K562 (cell line): ENCODE measurements around the gene AGT. TPM values are rescaled to one million over a fixed set of nuclear protein-coding genes. Genes with fewer than 3 reads are reported as not detected.

Experiments
- ATAC-seq: fragments of 200-7000 bp; cut with Tn5 transposase; 3 replicates; pipeline ENCODE4 v1.9.1; 2020; ENCODE audit warnings: moderate library complexity
- BruUV-seq: library from RNA; stranded (reverse); fragments of 400-500 nt; replicated peaks from 2 replicates; lab custom pipeline; 2021; lab: Mats Ljungman, UMichigan
- CTCF ChIA-PET: fragments of 300-600 bp; formaldehyde crosslinking; extraction: SDS; loops from one replicate; lab custom pipeline; 2021; ENCODE audit warnings: low intra/inter-chr PET ratio; lab: Yijun Ruan, JAX
- POLR2A ChIA-PET: fragments of 300-600, 350-650 bp; sonication (Branson Sonifier 250); formaldehyde crosslinking; extraction: SDS; loops from one replicate; lab custom pipeline; 2021; ENCODE audit warnings: antibody characterized with exemption, inconsistent platforms; lab: Yijun Ruan, JAX
- DNase-seq, 4 experiments: peaks; one replicate each; pipeline versions ENCODE4 v3.0.0 to v3.0.0-alpha.2; 2011 to 2018; ENCODE audit warnings: low spot score in 3 of 4, mixed read lengths in 3 of 4; ENCODE audit errors: extremely low read depth in 1 of 4
- FAIRE-seq: peaks from 2 replicates; lab custom pipeline; 2011; peaks lifted over from hg19 to GRCh38; lab: Jason Lieb, UNC
- H2AFZ ChIP-seq: 2 replicates; pipeline ENCODE4 v1.6.0; 2011; ENCODE audit warnings: low read depth, low read length, control low read depth, inconsistent platforms
- H3K27ac ChIP-seq: fragments of 200-600 bp; 3 replicates; pipeline ENCODE4 v1.8.0; 2011; ENCODE audit warnings: low read depth, mild to moderate bottlenecking, control low read depth, inconsistent platforms, low read length, moderate library complexity, mixed read lengths; ENCODE audit errors: extremely low read depth
- H3K27me3 ChIP-seq, 2 experiments: fragments of 300-600 bp in 1 of 2; 2 replicates in 1 of 2; 3 replicates in 1 of 2; pipeline versions ENCODE4 v1.6.0 to v1.8.0; 2011; ENCODE audit warnings: inconsistent platforms in 2 of 2, low read length in 2 of 2, mild to moderate bottlenecking in 1 of 2, mixed read lengths in 1 of 2, moderate library complexity in 1 of 2; ENCODE audit not compliant: control insufficient read depth in 2 of 2, insufficient read depth in 2 of 2
- H3K36me3 ChIP-seq: fragments of 300-600 bp; 3 replicates; pipeline ENCODE4 v1.8.0; 2011; ENCODE audit warnings: mild to moderate bottlenecking, low read length, inconsistent platforms; ENCODE audit not compliant: control insufficient read depth, insufficient read depth
- H3K4me1 ChIP-seq, 2 experiments: fragments of 200-600 bp in 1 of 2; replicated peaks in 1 of 2; 2 replicates in 1 of 2; 3 replicates in 1 of 2; pipeline versions ENCODE4 v1.5.1 to v1.8.0; 2011; ENCODE audit warnings: inconsistent platforms in 2 of 2, low read length in 2 of 2, mild to moderate bottlenecking in 1 of 2, mixed read lengths in 1 of 2, moderate library complexity in 1 of 2; ENCODE audit not compliant: control insufficient read depth in 2 of 2, insufficient read depth in 2 of 2
- H3K4me2 ChIP-seq: 2 replicates; pipeline ENCODE4 v1.6.1; 2011; ENCODE audit warnings: low read length, control low read depth, inconsistent platforms, mixed read lengths; ENCODE audit not compliant: insufficient read depth
- H3K4me3 ChIP-seq: fragments of 200-600 bp; sonication (generic), shearing (Covaris generic); 2 replicates; pipeline ENCODE4 v1.5.1; 2016; ENCODE audit warnings: control low read depth, inconsistent platforms
- H3K79me2 ChIP-seq: fragments of 200-600 bp; 3 replicates; pipeline ENCODE4 v1.8.0; 2011; ENCODE audit warnings: low read length, inconsistent platforms; ENCODE audit not compliant: control insufficient read depth, insufficient read depth
- H3K9ac ChIP-seq, 2 experiments: 2 replicates each; pipeline versions ENCODE4 v1.6.0 to v1.6.1; 2011; ENCODE audit warnings: low read depth in 2 of 2, low read length in 2 of 2, control low read depth in 1 of 2, inconsistent platforms in 1 of 2, mild to moderate bottlenecking in 1 of 2, mixed read lengths in 1 of 2; ENCODE audit not compliant: insufficient read depth in 1 of 2
- H3K9me1 ChIP-seq: one replicate; pipeline ENCODE4 v1.6.0; 2011; ENCODE audit warnings: inconsistent platforms, mild to moderate bottlenecking, low read length, moderate library complexity; ENCODE audit not compliant: control insufficient read depth, insufficient read depth
- H3K9me3 ChIP-seq: replicated peaks from 2 replicates; pipeline ENCODE4 v1.5.1; 2011; ENCODE audit warnings: low read depth, low read length, inconsistent platforms; ENCODE audit not compliant: control insufficient read depth, insufficient read depth
- H4K20me1 ChIP-seq: replicated peaks from 2 replicates; pipeline ENCODE4 v1.6.1; 2011; ENCODE audit warnings: low read length, inconsistent platforms, mixed read lengths; ENCODE audit not compliant: control insufficient read depth, insufficient read depth
- BACH1 ChIP-seq: fragments of 200-800 bp; sonication (Bioruptor generic); IDR thresholded peaks from 2 replicates; pipeline ENCODE4 v1.6.1; 2016; ENCODE audit warnings: missing genetic modification characterization, missing compliant biosample characterization
- NR2C2 ChIP-seq, 2 experiments: fragments of 200-800 bp in 1 of 2; sonication (Bioruptor generic) in 1 of 2; sonication (generic) in 1 of 2; formaldehyde crosslinking in 1 of 2; IDR thresholded peaks; 2 replicates each; pipeline versions ENCODE4 v1.6.1 to v1.8.0; 2016 to 2022; ENCODE audit warnings: mild to moderate bottlenecking in 1 of 2, missing compliant biosample characterization in 1 of 2, missing genetic modification characterization in 1 of 2, missing genetic modification reagents in 1 of 2
- SIN3B ChIP-seq: fragments of 450-650 bp; IDR thresholded peaks from 2 replicates; pipeline ENCODE4 v1.6.1; 2017; ENCODE audit warnings: low read depth, mild to moderate bottlenecking, moderate library complexity
- SMARCA4 ChIP-seq: fragments of 450-650 bp; IDR thresholded peaks from 2 replicates; pipeline ENCODE4 v1.6.1; 2016
- TAL1 ChIP-seq: fragments of 450-650 bp; IDR thresholded peaks from 2 replicates; pipeline ENCODE4 v1.6.1; 2016; ENCODE audit warnings: mild to moderate bottlenecking
- U2AF2 ChIP-seq: fragments of 200-400 bp; formaldehyde crosslinking; optimal IDR thresholded peaks from 2 replicates; pipeline ENCODE3; 2017; ENCODE audit warnings: low read depth, mild to moderate bottlenecking, low read length
- ZKSCAN1 ChIP-seq: fragments of 150-350 bp; IDR thresholded peaks from 2 replicates; pipeline ENCODE4 v1.6.1; 2016; ENCODE audit warnings: low read depth, low read length
- ZNF253 ChIP-seq: fragments of 250-450 bp; sonication (Bioruptor Pico); conservative IDR thresholded peaks from 2 replicates; pipeline ENCODE4 v1.6.1; 2021; ENCODE audit warnings: mild to moderate bottlenecking
- ZNF609 ChIP-seq: sonication (generic); formaldehyde crosslinking; IDR thresholded peaks from 2 replicates; pipeline ENCODE4 v1.8.1; 2023; ENCODE audit warnings: missing genetic modification reagents, mild to moderate bottlenecking, borderline replicate concordance
- WGBS: fragments of 100-300 bp; shearing (Covaris generic); methylation state at CpG from one replicate; pipeline ENCODE4 v1.1.6; 2016; ENCODE audit warnings: low coverage, mixed read lengths; ENCODE audit not compliant: insufficient coverage; ENCODE audit errors: missing lambda C conversion rate; 5-methylcytosine and 5-hydroxymethylcytosine counted together
- in situ Hi-C: fragments of 300-500 bp; cut with MboI; formaldehyde crosslinking; loops from 4 replicates; pipeline ENCODE4 v1.15.0; 2018; ENCODE audit warnings: inconsistent platforms, mixed read lengths
- intact Hi-C: fragments of 100-400 bp; cut with micrococcal nuclease; formaldehyde crosslinking; loops from 2 replicates; pipeline ENCODE4 v1.14.2; 2022
- polyA plus RNA-seq, 8 experiments: library from polyadenylated mRNA; depleted of rRNA in 4 of 8; stranded (reverse) in 5 of 8; unstranded in 3 of 8; fragments of >200 nt; fragmentation: Nextera tagmentation in 2 of 8; fragmentation: Illumina TruSeq in 1 of 8; extraction: Ambion mirVana in 2 of 8; extraction: Trizol in 1 of 8; gene quantifications; 2 replicates each; pipeline versions ENCODE4 v1.2.1 to v1.2.3, GENCODE V29; 2011 to 2014; ENCODE audit warnings: inconsistent platforms in 1 of 8, missing spikeins in 1 of 8
- total RNA-seq, 7 experiments: library from RNA; depleted of rRNA in 6 of 7; stranded (reverse); fragments of >200 nt in 6 of 7; fragmentation: Illumina TruSeq in 2 of 7; extraction: Trizol in 2 of 7; gene quantifications; 2 replicates each; pipeline versions ENCODE4 v1.2.1 to v1.2.3, GENCODE V29; 2011 to 2021; ENCODE audit warnings: low replicate concordance in 1 of 7

Gene AGT
- total and polyA plus RNA-seq, 9 of the 15 experiments (the other 6 are each of a cell fraction or from before 2014, with no cell fraction given): 0.40 TPM; not detected in 8

- Histone ChIP-seq H3K4me1 (peaks cover 2 to 3% of the 10 kb centered on the region in 2 experiments; a peak in 1 of 5 replicates), H3K4me2 (no peak overlapping the region), H3K79me2 (no peaks in the 10 kb centered on the region), H3K9me3 (no peaks in the 10 kb centered on the region), H3K9me1 (no peaks in the 10 kb centered on the region), H4K20me1 (no peaks in the 10 kb centered on the region), H3K36me3 (no peaks in the 10 kb centered on the region), H3K9ac (no peak overlapping the region), H2AFZ (no peak overlapping the region), H3K4me3 (no peak overlapping the region), H3K27me3 (peaks cover 36 to 68% of the 10 kb centered on the region in 2 experiments), H3K27ac (no peak overlapping the region)
- DNase-seq: no peak
- BruUV-seq: no TSS peak
- intact Hi-C loops (no loop called here), in situ Hi-C loops (no loop called here)
- no peak for ATAC-seq
- CTCF ChIA-PET: no interaction called here
- no peak for FAIRE-seq
- TF ChIP-seq SIN3B (no peak), BACH1 (tag) (no peak), ZNF609 (CRISPR knock-in tag) (no peak), TAL1 (no peak), NR2C2 (CRISPR knock-in tag; IDR thresholded peaks at IDR 0.05) (no peak), NR2C2 (tag; IDR thresholded peaks at IDR 0.05) (no peak), ZKSCAN1 (no peak), SMARCA4 (no peak), U2AF2 (no peak), ZNF253 (CRISPR knock-in tag) (no peak)
- WGBS: 0% methylated on average over 3 of the region's 3 CpGs
- POLR2A ChIA-PET: interaction anchor here (1.0 kb wide), 1 partner anchor 8 kb away, joined by 3 read pairs; no protein-coding TSS in a partner anchor
Observed at GRCh38 chr1:230745071-230745470, 31.1 kb upstream of the AGT start.
